Measurements from ENCODE around the gene MYH13.
"Not testable (repeated sequence)": the region's sequence is repeated elsewhere in the genome, so short reads cannot be mapped to it uniquely, and the experiment has no call there.

The MYH13 gene

GRCh38 chr17:10304758-10305300 is 68.0 kb downstream of the MYH13 start:
- DNase-seq (ENCODE audit: low read depth, low spot score), result no peak

GRCh38 chr17:10297691-10298090 is 75.1 kb downstream of the MYH13 start:
- no peak for DNase-seq (ENCODE audit: low read depth, low spot score)

- no peak for DNase-seq (ENCODE audit: low read depth, low spot score)
These were observed 77.0 kb downstream of the MYH13 start for GRCh38 chr17:10295728-10296343.

- DNase-seq (ENCODE audit: low read depth, low spot score), result no peak
These were observed 78.6 kb downstream of the MYH13 start for GRCh38 chr17:10294180-10294579.

- no peak for DNase-seq (ENCODE audit: low read depth, low spot score)
These were observed 80.5 kb downstream of the MYH13 start for GRCh38 chr17:10292057-10292937.

- not testable (repeated sequence) for DNase-seq (ENCODE audit: low read depth, low spot score)
These were observed 81.2 kb downstream of the MYH13 start for GRCh38 chr17:10291576-10291975.

GRCh38 chr17:10290041-10290440 is 82.8 kb downstream of the MYH13 start:
- DNase-seq (ENCODE audit: low read depth, low spot score), result no peak

GRCh38 chr17:10286324-10286723 is 86.5 kb downstream of the MYH13 start:
- DNase-seq (ENCODE audit: low read depth, low spot score), result no peak

GRCh38 chr17:10285896-10286295 is 86.9 kb downstream of the MYH13 start:
- no peak for DNase-seq (ENCODE audit: low read depth, low spot score)

GRCh38 chr17:10280068-10280467 is 92.7 kb downstream of the MYH13 start:
- no peak for DNase-seq (ENCODE audit: low read depth, low spot score)

- DNase-seq (ENCODE audit: low read depth, low spot score), result no peak
These were observed 94.6 kb downstream of the MYH13 start for GRCh38 chr17:10278218-10278617.

GRCh38 chr17:10276436-10276835 is 96.4 kb downstream of the MYH13 start:
- no peak for DNase-seq (ENCODE audit: low read depth, low spot score)

GRCh38 chr17:10275418-10275817 is 97.4 kb downstream of the MYH13 start:
- no peak for DNase-seq (ENCODE audit: low read depth, low spot score)

- DNase-seq (ENCODE audit: low read depth, low spot score), result no peak
These were observed 101.7 kb downstream of the MYH13 start for GRCh38 chr17:10271106-10271562.

GRCh38 chr17:10270258-10270657 is 102.5 kb downstream of the MYH13 start:
- no peak for DNase-seq (ENCODE audit: low read depth, low spot score)

- no peak for DNase-seq (ENCODE audit: low read depth, low spot score)
These were observed 104.8 kb downstream of the MYH13 start for GRCh38 chr17:10268005-10268404.

- no peak for DNase-seq (ENCODE audit: low read depth, low spot score)
These were observed 106.4 kb downstream of the MYH13 start for GRCh38 chr17:10266296-10266876.

- no peak for DNase-seq (ENCODE audit: low read depth, low spot score)
These were observed 107.6 kb downstream of the MYH13 start for GRCh38 chr17:10265100-10265810.

GRCh38 chr17:10264051-10264450 is 108.8 kb downstream of the MYH13 start:
- DNase-seq (ENCODE audit: low read depth, low spot score), result no peak

- no peak for DNase-seq (ENCODE audit: low read depth, low spot score)
These were observed 110.4 kb downstream of the MYH13 start for GRCh38 chr17:10262451-10262850.

- DNase-seq (ENCODE audit: low read depth, low spot score), result no peak
These were observed 111.7 kb downstream of the MYH13 start for GRCh38 chr17:10261098-10261497.
